Suprapubic skin (tissue), 4 donors: Measurements from ENCODE around the gene USP43. TPM values are rescaled to one million over a fixed set of nuclear protein-coding genes. Genes with fewer than 3 reads are reported as not detected.

Source experiments
- DNase-seq, 2 donors: peaks; one replicate each; pipeline ENCODE4 v3.0.0-alpha.2; 2019; ENCODE audit warnings: low spot score in 2 of 2
- H3K27ac ChIP-seq: fragments of 200-600 bp; sonication (generic); one replicate; pipeline ENCODE4 v1.5.1; 2019
- H3K27me3 ChIP-seq: fragments of 200-600 bp; sonication (generic); one replicate; pipeline ENCODE4 v1.5.1; 2019
- H3K36me3 ChIP-seq: fragments of 200-600 bp; sonication (generic); one replicate; pipeline ENCODE4 v1.5.1; 2019
- H3K4me1 ChIP-seq: fragments of 200-600 bp; sonication (generic); one replicate; pipeline ENCODE4 v1.5.1; 2019
- H3K4me3 ChIP-seq: fragments of 200-600 bp; sonication (generic); one replicate; pipeline ENCODE4 v1.5.1; 2019; ENCODE audit warnings: mild to moderate bottlenecking
- H3K9me3 ChIP-seq: fragments of 200-600 bp; sonication (generic); one replicate; pipeline ENCODE4 v1.5.1; 2019
- CTCF ChIP-seq, 2 donors: fragments of 200-600 bp in 1 of 2; fragments of 450-650 bp in 1 of 2; sonication (generic) in 1 of 2; IDR thresholded peaks; one replicate each; pipeline ENCODE4 v1.5.1; 2016 to 2019; ENCODE audit warnings: antibody characterized with exemption in 2 of 2, mild to moderate bottlenecking in 1 of 2, moderate library complexity in 1 of 2
- EP300 ChIP-seq: sonication (generic); formaldehyde crosslinking; IDR thresholded peaks from one replicate; pipeline ENCODE4 v1.6.1; 2017; ENCODE audit warnings: antibody characterized with exemption
- POLR2A ChIP-seq, 2 donors: fragments of 450-650 bp; IDR thresholded peaks; one replicate each; pipeline ENCODE4 v1.6.1; 2017; ENCODE audit warnings: antibody characterized with exemption in 2 of 2, mild to moderate bottlenecking in 2 of 2, moderate library complexity in 2 of 2
- POLR2AphosphoS5 ChIP-seq, 3 donors: sonication (generic); formaldehyde crosslinking; IDR thresholded peaks; one replicate each; pipeline ENCODE4 v1.6.1; 2017; ENCODE audit warnings: antibody characterized with exemption in 3 of 3
- WGBS: methylation state at CpG from one replicate; pipeline ENCODE4 v1.1.5; 2018; 5-methylcytosine and 5-hydroxymethylcytosine counted together
- total RNA-seq, 4 donors: library from RNA; depleted of rRNA; stranded (reverse); fragments of >200 nt; gene quantifications; one replicate each; pipeline ENCODE4 v1.1.0, GENCODE V29; 2016

Gene USP43
- total RNA-seq, 4 donors from 2014 or later, result 3.1 to 7.2 (median 4.2) TPM

DNA sequence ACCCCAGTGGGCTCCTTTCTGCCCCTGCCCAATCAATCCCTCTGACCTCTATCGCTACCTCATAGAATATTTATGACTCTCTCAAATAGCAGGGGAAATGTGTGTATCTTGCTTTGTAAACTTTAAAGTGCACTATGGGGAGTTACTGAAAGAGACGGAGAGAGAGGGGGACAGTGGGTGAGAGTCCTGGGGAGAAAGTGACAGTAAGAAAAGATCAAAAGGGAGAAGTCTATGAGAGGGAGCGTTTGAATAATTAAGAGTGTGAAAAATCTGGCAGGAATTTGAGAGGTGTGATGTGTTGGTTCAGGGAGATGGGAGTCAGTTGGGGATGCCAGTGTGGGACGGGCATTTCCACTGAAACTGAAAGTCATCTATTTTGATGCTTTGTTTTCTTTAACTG, 32.6 kb downstream of the USP43 start:
- no peaks in the 10 kb centered on the region for H3K9me3 ChIP-seq
- 78% methylated on average over 4 of the region's 4 CpGs for WGBS
- no peak for DNase-seq
- no peaks in the 10 kb centered on the region for H3K27me3 ChIP-seq
- H3K36me3 ChIP-seq, result no peaks in the 10 kb centered on the region
- TF ChIP-seq EP300, result no peak
- no peak for TF ChIP-seq CTCF (IDR thresholded peaks at IDR 0.05)
- TF ChIP-seq POLR2AphosphoS5 (IDR thresholded peaks at IDR 0.05), result no peak
- TF ChIP-seq POLR2A (IDR thresholded peaks at IDR 0.05), result no peak
- no peak overlapping the region for H3K4me3 ChIP-seq
- H3K4me1 ChIP-seq, result no peaks in the 10 kb centered on the region
- H3K27ac ChIP-seq, result no peak overlapping the region

- WGBS, result 85% methylated on average over 10 of the region's 10 CpGs
- H3K36me3 ChIP-seq, result no peaks in the 10 kb centered on the region
- TF ChIP-seq POLR2A (IDR thresholded peaks at IDR 0.05), result no peak
- no peak for TF ChIP-seq POLR2AphosphoS5 (IDR thresholded peaks at IDR 0.05)
- no peak for DNase-seq
- H3K27ac ChIP-seq, result no peak overlapping the region
- no peaks in the 10 kb centered on the region for H3K4me1 ChIP-seq
- no peak overlapping the region for H3K4me3 ChIP-seq
- H3K9me3 ChIP-seq, result no peaks in the 10 kb centered on the region
- no peaks in the 10 kb centered on the region for H3K27me3 ChIP-seq
These were observed 39.8 kb downstream of the USP43 start for GRCh38 chr17:9684955-9685621.

DNA sequence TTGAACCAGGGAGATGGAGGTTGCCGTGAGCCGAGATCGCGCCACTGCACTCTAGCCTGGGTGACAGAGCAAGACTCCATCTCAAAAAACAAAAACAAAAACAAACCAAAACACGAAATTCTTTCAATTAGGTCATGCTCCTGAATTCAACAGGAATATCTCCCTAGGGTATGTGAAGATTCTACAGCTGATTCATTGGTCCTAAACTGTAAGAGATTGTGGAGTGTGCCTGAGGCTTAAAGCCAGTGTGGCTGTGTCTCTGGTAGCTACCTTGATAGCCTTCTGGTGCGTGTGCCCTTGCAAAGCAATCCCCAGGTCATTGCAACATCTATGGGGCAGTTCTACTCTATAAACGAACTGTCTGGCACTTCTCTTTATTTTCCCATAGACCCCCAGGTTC, 48.4 kb downstream of the USP43 start:
- no peaks in the 10 kb centered on the region for H3K36me3 ChIP-seq
- no peak overlapping the region for H3K27ac ChIP-seq
- H3K4me1 ChIP-seq, result no peaks in the 10 kb centered on the region
- no peaks in the 10 kb centered on the region for H3K9me3 ChIP-seq
- H3K4me3 ChIP-seq, result no peak overlapping the region
- no peak for TF ChIP-seq EP300
- TF ChIP-seq CTCF (IDR thresholded peaks at IDR 0.05), result no peak
- no peak for TF ChIP-seq POLR2A (IDR thresholded peaks at IDR 0.05)
- TF ChIP-seq POLR2AphosphoS5 (IDR thresholded peaks at IDR 0.05), result no peak
- 92% methylated on average over 7 of the region's 7 CpGs for WGBS
- H3K27me3 ChIP-seq, result no peaks in the 10 kb centered on the region
- no peak for DNase-seq

GRCh38 chr17:9696279-9697044, 51.1 kb downstream of the USP43 start:
- 93% methylated on average over 12 of the region's 12 CpGs for WGBS
- Histone ChIP-seq H3K27ac (no peak overlapping the region), H3K4me3 (no peak overlapping the region), H3K27me3 (no peaks in the 10 kb centered on the region), H3K36me3 (no peaks in the 10 kb centered on the region), H3K9me3 (no peaks in the 10 kb centered on the region), H3K4me1 (no peaks in the 10 kb centered on the region)
- TF ChIP-seq POLR2A (IDR thresholded peaks at IDR 0.05) (no peak), CTCF (IDR thresholded peaks at IDR 0.05) (no peak), EP300 (no peak), POLR2AphosphoS5 (IDR thresholded peaks at IDR 0.05) (no peak)
- no peak for DNase-seq

GRCh38 chr17:9700136-9700535, 54.8 kb downstream of the USP43 start:
- no peaks in the 10 kb centered on the region for H3K36me3 ChIP-seq
- H3K27me3 ChIP-seq, result no peaks in the 10 kb centered on the region
- DNase-seq, result no peak
- H3K27ac ChIP-seq, result no peak overlapping the region
- H3K4me3 ChIP-seq, result no peak overlapping the region
- H3K4me1 ChIP-seq, result no peaks in the 10 kb centered on the region
- WGBS, result 95% methylated on average over 7 of the region's 7 CpGs
- TF ChIP-seq POLR2AphosphoS5 (IDR thresholded peaks at IDR 0.05) (no peak), CTCF (IDR thresholded peaks at IDR 0.05) (no peak), POLR2A (IDR thresholded peaks at IDR 0.05) (no peak), EP300 (no peak)
- H3K9me3 ChIP-seq, result no peaks in the 10 kb centered on the region
